ENCODE data around the gene ZNF398. TPM values are rescaled to one million over a fixed set of nuclear protein-coding genes. Genes with fewer than 3 reads are reported as not detected.
A peak's percentile ranks its signal among the peaks of the same experiment; 100 is the strongest.

ZNF398 gene
- polyA plus RNA-seq, 4 donors = 13.4 to 14.9 (median 14.2) TPM

GRCh38 chr7:149147752-149148653 lies 750 bp downstream of the ZNF398 start:
- peak in 2 of 4 donors; percentile 17 to 23 for DNase-seq (ENCODE audit: low read depth in 4 of 4, low spot score in 2 of 4)

- no peak for DNase-seq (ENCODE audit: low read depth in 4 of 4, low spot score in 2 of 4)
Measured at GRCh38 chr7:149150981-149151380, 3.7 kb downstream of the ZNF398 start.

- DNase-seq (ENCODE audit: low read depth in 4 of 4, low spot score in 2 of 4) = no peak
Measured at GRCh38 chr7:149153346-149153745, 6.1 kb downstream of the ZNF398 start.

GRCh38 chr7:149154056-149154455 lies 6.8 kb downstream of the ZNF398 start:
- DNase-seq (ENCODE audit: low read depth in 4 of 4, low spot score in 2 of 4) = no peak

- no peak for DNase-seq (ENCODE audit: low read depth in 4 of 4, low spot score in 2 of 4)
Measured at GRCh38 chr7:149156898-149157297, 9.6 kb downstream of the ZNF398 start.

GRCh38 chr7:149161241-149161848 lies 14.1 kb downstream of the ZNF398 start:
- DNase-seq (ENCODE audit: low read depth in 4 of 4, low spot score in 2 of 4) = no peak

GRCh38 chr7:149166142-149166541 lies 18.9 kb downstream of the ZNF398 start:
- no peak for DNase-seq (ENCODE audit: low read depth in 4 of 4, low spot score in 2 of 4)

GRCh38 chr7:149166630-149167352 lies 19.5 kb downstream of the ZNF398 start:
- DNase-seq (ENCODE audit: low read depth in 4 of 4, low spot score in 2 of 4) = no peak

- no peak for DNase-seq (ENCODE audit: low read depth in 4 of 4, low spot score in 2 of 4)
Measured at GRCh38 chr7:149171892-149172533, 24.8 kb downstream of the ZNF398 start.

- no peak for DNase-seq (ENCODE audit: low read depth in 4 of 4, low spot score in 2 of 4)
Measured at GRCh38 chr7:149172534-149172920, 25.3 kb downstream of the ZNF398 start.

GRCh38 chr7:149175150-149175549 lies 27.9 kb downstream of the ZNF398 start:
- DNase-seq (ENCODE audit: low read depth in 4 of 4, low spot score in 2 of 4) = no peak

- DNase-seq (ENCODE audit: low read depth in 4 of 4, low spot score in 2 of 4) = no peak
Measured at GRCh38 chr7:149179241-149179640, 32.0 kb downstream of the ZNF398 start.

- DNase-seq (ENCODE audit: low read depth in 4 of 4, low spot score in 2 of 4) = no peak
Measured at GRCh38 chr7:149180722-149181449, 33.6 kb downstream of the ZNF398 start.

GRCh38 chr7:149181450-149181790 lies 34.2 kb downstream of the ZNF398 start:
- no peak for DNase-seq (ENCODE audit: low read depth in 4 of 4, low spot score in 2 of 4)

- DNase-seq (ENCODE audit: low read depth in 4 of 4, low spot score in 2 of 4) = no peak
Measured at GRCh38 chr7:149184274-149184673, 37.0 kb downstream of the ZNF398 start.

GRCh38 chr7:149188213-149188612 lies 41.0 kb downstream of the ZNF398 start:
- no peak for DNase-seq (ENCODE audit: low read depth in 4 of 4, low spot score in 2 of 4)

- no peak for DNase-seq (ENCODE audit: low read depth in 4 of 4, low spot score in 2 of 4)
Measured at GRCh38 chr7:149188637-149189259, 41.5 kb downstream of the ZNF398 start.

- DNase-seq (ENCODE audit: low read depth in 4 of 4, low spot score in 2 of 4) = no peak
Measured at GRCh38 chr7:149191851-149192250, 44.6 kb downstream of the ZNF398 start.

- DNase-seq (ENCODE audit: low read depth in 4 of 4, low spot score in 2 of 4) = no peak
Measured at GRCh38 chr7:149194799-149195179, 47.5 kb downstream of the ZNF398 start.
